ENCODE results near the gene APCS. TPM values are rescaled to one million over a fixed set of nuclear protein-coding genes. Genes with fewer than 3 reads are reported as not detected.

The APCS gene
- total RNA-seq, 1 experiment from 2014 or later = not detected

Other genes starting within 250 kb of the APCS start
- gene OR10J4, start 155.6 kb upstream of the APCS start, total RNA-seq (2014; rRNA removed; shearing (Covaris generic)) = not detected in 2 replicates
- not detected in 2 replicates for gene OR10J1, start 148.1 kb upstream of the APCS start, total RNA-seq (2014; rRNA removed; shearing (Covaris generic))
- not detected in 2 replicates for gene OR10J5, start 51.8 kb upstream of the APCS start, total RNA-seq (2014; rRNA removed; shearing (Covaris generic))
- gene CRP, start 126.8 kb downstream of the APCS start, total RNA-seq (2014; rRNA removed; shearing (Covaris generic)) = not detected in 2 replicates
- gene DUSP23, start 193.1 kb downstream of the APCS start, total RNA-seq (2014; rRNA removed; shearing (Covaris generic)) = 11.0 and 14.8 TPM in 2 replicates
- not detected in 2 replicates for gene FCRL6, start 214.5 kb downstream of the APCS start, total RNA-seq (2014; rRNA removed; shearing (Covaris generic))
- 0.17 TPM in 1 of 2 replicates, not detected in the other for gene SLAMF8, start 239.0 kb downstream of the APCS start, total RNA-seq (2014; rRNA removed; shearing (Covaris generic))